ENCODE measurements around the gene HIGD1B.

The HIGD1B gene

GRCh38 chr17:44837196-44837595 is 10.5 kb upstream of the HIGD1B start:
- DNase-seq (ENCODE audit: low read depth), result no peak

GRCh38 chr17:44840274-44840673 is 7.4 kb upstream of the HIGD1B start:
- DNase-seq (ENCODE audit: low read depth), result no peak

- DNase-seq (ENCODE audit: low read depth), result no peak
Observed at GRCh38 chr17:44840936-44841335, 6.7 kb upstream of the HIGD1B start.

GRCh38 chr17:44842748-44843147 is 4.9 kb upstream of the HIGD1B start:
- DNase-seq (ENCODE audit: low read depth), result no peak

- DNase-seq (ENCODE audit: low read depth), result no peak
Observed at GRCh38 chr17:44844390-44844830, 3.3 kb upstream of the HIGD1B start.

- no peak for DNase-seq (ENCODE audit: low read depth)
Observed at GRCh38 chr17:44846206-44846605, 1.5 kb upstream of the HIGD1B start.

GRCh38 chr17:44848257-44848795 is 643 bp downstream of the HIGD1B start:
- DNase-seq (ENCODE audit: low read depth), result no peak

GRCh38 chr17:44848961-44849489 is 1.3 kb downstream of the HIGD1B start:
- no peak for DNase-seq (ENCODE audit: low read depth)

- no peak for DNase-seq (ENCODE audit: low read depth)
Observed at GRCh38 chr17:44850025-44850424, 2.3 kb downstream of the HIGD1B start.

GRCh38 chr17:44850612-44851011 is 2.9 kb downstream of the HIGD1B start:
- no peak for DNase-seq (ENCODE audit: low read depth)

GRCh38 chr17:44854192-44854591 is 6.5 kb downstream of the HIGD1B start:
- no peak for DNase-seq (ENCODE audit: low read depth)

GRCh38 chr17:44859701-44860100 is 12.0 kb downstream of the HIGD1B start:
- DNase-seq (ENCODE audit: low read depth), result no peak

GRCh38 chr17:44862278-44862914 is 14.7 kb downstream of the HIGD1B start:
- DNase-seq (ENCODE audit: low read depth), result no peak

- no peak for DNase-seq (ENCODE audit: low read depth)
Observed at GRCh38 chr17:44863061-44863918, 15.6 kb downstream of the HIGD1B start.

GRCh38 chr17:44864831-44865230 is 17.1 kb downstream of the HIGD1B start:
- no peak for DNase-seq (ENCODE audit: low read depth)

- peak; percentile 57 for DNase-seq (ENCODE audit: low read depth)
Observed at GRCh38 chr17:44865231-44865660, 17.6 kb downstream of the HIGD1B start.

- DNase-seq (ENCODE audit: low read depth), result peak; percentile 27
Observed at GRCh38 chr17:44865931-44866330, 18.2 kb downstream of the HIGD1B start.

- no peak for DNase-seq (ENCODE audit: low read depth)
Observed at GRCh38 chr17:44867841-44868240, 20.2 kb downstream of the HIGD1B start.

- no peak for DNase-seq (ENCODE audit: low read depth)
Observed at GRCh38 chr17:44871556-44871955, 23.9 kb downstream of the HIGD1B start.

GRCh38 chr17:44872131-44872768 is 24.6 kb downstream of the HIGD1B start:
- no peak for DNase-seq (ENCODE audit: low read depth)

GRCh38 chr17:44875761-44876160 is 28.1 kb downstream of the HIGD1B start:
- no peak for DNase-seq (ENCODE audit: low read depth)

GRCh38 chr17:44877121-44877520 is 29.4 kb downstream of the HIGD1B start:
- DNase-seq (ENCODE audit: low read depth), result no peak
